ENCODE data around the gene IFT43.
"Not testable (repeated sequence)": the region's sequence is repeated elsewhere in the genome, so short reads cannot be mapped to it uniquely, and the experiment has no call there.

The IFT43 gene

DNA sequence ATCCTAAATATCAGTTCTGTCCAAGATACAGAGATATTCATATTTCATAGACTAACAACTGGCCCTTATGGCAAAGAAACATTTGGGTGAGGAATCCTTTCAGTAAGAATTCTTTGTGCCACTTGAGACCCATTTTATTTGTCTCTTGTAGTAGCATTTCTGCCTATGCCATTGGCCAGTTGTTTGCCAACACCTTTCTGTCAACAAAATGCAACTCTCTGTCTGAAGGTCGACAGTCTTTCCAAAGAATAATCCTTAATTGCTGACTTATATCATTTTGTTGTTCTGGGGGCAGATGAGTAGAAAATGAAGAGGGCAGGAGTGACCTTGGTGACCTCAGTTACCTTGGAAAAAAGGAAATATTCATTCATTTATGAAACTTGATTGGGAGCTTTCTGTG lies 10.9 kb downstream of the IFT43 start:
- TF ChIP-seq, protein P1, sequence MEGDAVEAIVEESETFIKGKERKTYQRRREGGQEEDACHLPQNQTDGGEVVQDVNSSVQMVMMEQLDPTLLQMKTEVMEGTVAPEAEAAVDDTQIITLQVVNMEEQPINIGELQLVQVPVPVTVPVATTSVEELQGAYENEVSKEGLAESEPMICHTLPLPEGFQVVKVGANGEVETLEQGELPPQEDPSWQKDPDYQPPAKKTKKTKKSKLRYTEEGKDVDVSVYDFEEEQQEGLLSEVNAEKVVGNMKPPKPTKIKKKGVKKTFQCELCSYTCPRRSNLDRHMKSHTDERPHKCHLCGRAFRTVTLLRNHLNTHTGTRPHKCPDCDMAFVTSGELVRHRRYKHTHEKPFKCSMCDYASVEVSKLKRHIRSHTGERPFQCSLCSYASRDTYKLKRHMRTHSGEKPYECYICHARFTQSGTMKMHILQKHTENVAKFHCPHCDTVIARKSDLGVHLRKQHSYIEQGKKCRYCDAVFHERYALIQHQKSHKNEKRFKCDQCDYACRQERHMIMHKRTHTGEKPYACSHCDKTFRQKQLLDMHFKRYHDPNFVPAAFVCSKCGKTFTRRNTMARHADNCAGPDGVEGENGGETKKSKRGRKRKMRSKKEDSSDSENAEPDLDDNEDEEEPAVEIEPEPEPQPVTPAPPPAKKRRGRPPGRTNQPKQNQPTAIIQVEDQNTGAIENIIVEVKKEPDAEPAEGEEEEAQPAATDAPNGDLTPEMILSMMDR (conservative IDR thresholded peaks at IDR 0.05; ENCODE audit: low read depth, low read length) = no peak

DNA sequence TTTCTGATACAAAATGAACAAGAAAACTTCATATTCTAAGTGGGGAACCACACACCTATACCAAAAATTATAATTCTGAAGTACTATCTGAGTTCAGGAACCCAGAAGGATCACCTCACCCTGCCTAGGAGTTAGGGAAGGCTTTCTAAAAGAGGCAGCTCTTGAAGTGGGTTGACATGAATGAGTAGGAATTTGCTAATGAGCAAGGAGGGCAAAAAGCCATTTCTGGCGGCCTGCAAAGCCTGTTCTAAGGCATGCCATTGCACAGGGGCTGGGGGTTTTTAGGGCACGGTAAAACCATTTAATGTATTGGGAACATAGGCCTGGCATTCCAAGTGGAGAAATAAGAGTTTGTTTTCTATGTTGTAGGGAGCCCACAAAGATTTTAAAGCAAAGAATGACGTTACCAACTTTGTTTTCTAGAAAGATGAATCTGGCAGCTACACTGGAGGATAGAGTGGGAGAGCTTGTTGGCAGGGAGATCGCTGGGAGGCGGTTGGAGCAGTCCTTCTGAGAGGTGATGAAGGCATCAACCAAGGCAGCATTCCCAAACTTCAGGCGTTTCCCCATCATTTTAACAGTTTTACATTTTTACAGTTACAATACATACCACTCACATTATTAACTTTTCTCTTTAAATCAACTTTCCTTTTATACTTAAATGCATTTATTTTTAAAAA lies 14.1 kb downstream of the IFT43 start:
- H3K4me3 ChIP-seq (ENCODE audit: low read length) = no peak overlapping the region
- TF ChIP-seq, protein P1 (conservative IDR thresholded peaks at IDR 0.05; ENCODE audit: low read depth, low read length) = no peak
- no peak for DNase-seq (ENCODE audit: low read depth)

More for the DNA sequence above, 10.9 kb downstream of the IFT43 start:
- DNase-seq (ENCODE audit: low read depth) = no peak
- H3K4me3 ChIP-seq (ENCODE audit: low read length) = no peak overlapping the region

DNA sequence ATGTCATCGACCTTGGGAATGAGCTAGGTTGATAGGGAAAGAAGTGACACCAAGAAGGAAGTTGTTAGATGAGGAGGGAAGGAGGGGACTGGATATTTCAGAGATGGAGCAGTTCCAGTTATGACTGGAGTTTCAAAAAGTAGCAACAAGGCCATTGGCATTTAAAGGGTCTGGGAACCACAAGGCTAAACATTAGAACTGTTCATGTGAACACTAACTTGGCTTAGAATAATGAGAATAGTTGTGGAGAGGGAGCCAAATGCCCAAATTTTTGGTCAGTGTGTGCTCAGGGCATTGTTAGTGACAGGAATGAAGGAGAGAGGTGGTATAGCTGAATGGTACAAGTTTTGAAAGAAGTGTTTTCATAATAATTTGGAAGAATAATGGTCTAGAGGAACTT lies 16.8 kb downstream of the IFT43 start:
- no peak overlapping the region for H3K4me3 ChIP-seq (ENCODE audit: low read length)
- DNase-seq (ENCODE audit: low read depth) = no peak
- TF ChIP-seq, protein P1 (conservative IDR thresholded peaks at IDR 0.05; ENCODE audit: low read depth, low read length) = no peak

DNA sequence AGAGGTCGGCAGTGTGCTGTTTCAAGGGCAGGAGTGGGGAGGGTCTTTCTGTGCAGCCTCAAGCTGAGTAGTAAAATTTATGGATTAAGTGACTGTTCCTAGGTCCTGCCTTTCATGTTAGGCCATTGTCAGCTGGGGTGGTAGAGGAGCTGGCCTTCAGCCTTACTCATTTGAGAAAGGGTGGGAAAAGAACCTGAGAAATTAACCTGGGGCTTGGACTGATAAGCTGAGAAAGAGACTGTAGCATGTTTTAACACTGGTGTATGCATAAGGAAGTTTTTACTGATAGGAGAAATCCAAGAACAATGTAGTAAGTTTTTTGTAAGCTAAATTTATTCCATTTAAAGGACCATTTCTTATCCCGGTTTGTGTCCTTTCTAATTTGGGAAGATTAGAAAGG lies 20.7 kb downstream of the IFT43 start:
- DNase-seq (ENCODE audit: low read depth) = no peak
- H3K4me3 ChIP-seq (ENCODE audit: low read length) = no peak overlapping the region
- TF ChIP-seq, protein P1 (conservative IDR thresholded peaks at IDR 0.05; ENCODE audit: low read depth, low read length) = no peak

DNA sequence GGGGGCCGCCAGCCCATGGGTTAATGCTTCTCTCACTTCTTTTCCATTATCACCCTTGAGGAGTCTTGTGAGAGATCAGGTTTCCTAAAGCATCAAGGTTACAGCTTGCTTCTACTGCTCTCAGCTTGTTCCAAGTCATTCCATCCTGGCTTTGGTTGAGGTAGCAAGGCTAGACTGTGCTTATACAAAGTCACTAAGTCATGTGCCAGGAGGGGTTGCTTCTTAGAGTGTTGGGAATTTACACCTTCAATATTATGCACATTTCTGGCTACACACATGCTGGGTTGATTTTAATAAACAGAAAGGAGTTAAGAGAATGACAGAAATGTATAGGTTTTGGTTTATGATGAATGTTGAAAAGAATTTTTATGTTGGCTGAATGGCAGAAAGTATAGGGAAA lies 21.8 kb downstream of the IFT43 start:
- H3K4me3 ChIP-seq (ENCODE audit: low read length) = no peak overlapping the region
- TF ChIP-seq, protein P1 (conservative IDR thresholded peaks at IDR 0.05; ENCODE audit: low read depth, low read length) = no peak
- no peak for DNase-seq (ENCODE audit: low read depth)

DNA sequence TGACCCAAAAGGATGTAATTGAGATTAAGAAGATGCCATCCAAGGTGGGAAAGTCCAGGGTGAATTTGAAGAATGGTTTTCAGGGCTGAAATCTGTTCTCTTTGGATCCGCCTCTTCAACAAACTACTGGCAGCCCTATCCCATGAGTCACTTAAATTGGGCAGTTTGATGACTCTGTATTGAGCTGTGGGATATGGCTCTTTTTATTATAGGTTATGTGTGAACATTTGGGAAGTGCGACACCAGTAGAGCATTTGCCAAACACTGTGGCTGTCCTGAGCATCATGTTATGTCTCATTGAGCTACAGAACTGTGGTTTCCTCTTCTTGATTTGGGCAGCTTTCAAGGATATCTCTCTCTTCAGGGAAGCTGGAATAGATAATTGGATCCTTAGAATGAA lies 22.3 kb downstream of the IFT43 start:
- no peak for DNase-seq (ENCODE audit: low read depth)
- no peak overlapping the region for H3K4me3 ChIP-seq (ENCODE audit: low read length)
- TF ChIP-seq, protein P1 (conservative IDR thresholded peaks at IDR 0.05; ENCODE audit: low read depth, low read length) = no peak

DNA sequence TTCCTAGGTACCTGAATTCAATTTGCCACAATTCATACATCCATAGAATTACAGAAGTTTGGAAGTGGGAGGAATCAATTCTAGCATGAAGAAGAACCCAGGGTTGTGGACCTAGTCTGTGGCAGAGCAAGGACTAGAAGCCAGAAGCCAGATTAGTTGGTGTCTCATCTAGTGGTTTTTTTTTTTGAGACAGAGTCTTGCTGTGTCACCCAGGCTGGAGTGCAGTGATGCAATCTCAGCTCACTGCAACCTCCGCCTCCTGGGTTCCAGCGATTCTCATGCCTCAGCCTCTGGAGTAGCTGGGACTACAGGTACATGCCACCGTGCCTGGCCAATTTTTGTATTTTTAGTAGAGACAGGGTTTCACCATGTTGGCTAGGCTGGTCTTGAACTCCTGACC lies 24.1 kb downstream of the IFT43 start:
- not testable (repeated sequence) for DNase-seq (ENCODE audit: low read depth); H3K4me3 ChIP-seq (ENCODE audit: low read length)

All from retinal pigment epithelial cell (primary cell).